Astrocyte (in vitro differentiated cells and primary cell): Measurements from ENCODE around the gene NPHS1. TPM values are rescaled to one million over a fixed set of nuclear protein-coding genes. Genes with fewer than 3 reads are reported as not detected.

Experiments
- DNase-seq: peaks from one replicate; pipeline ENCODE4 v3.0.0-alpha.2; 2010; ENCODE audit warnings: low read depth
- FAIRE-seq: peaks from 2 replicates; lab custom pipeline; 2011; peaks lifted over from hg19 to GRCh38; lab: Jason Lieb, UNC
- H2AFZ ChIP-seq: 2 replicates; pipeline ENCODE4 v1.6.0; 2012; ENCODE audit warnings: low read depth, low read length, inconsistent platforms
- H3K27ac ChIP-seq: 2 replicates; pipeline ENCODE4 v1.5.1; 2011; ENCODE audit warnings: low read depth, low read length, inconsistent platforms
- H3K27me3 ChIP-seq: 2 replicates; pipeline ENCODE4 v1.6.0; 2011; ENCODE audit warnings: low read length, inconsistent platforms; ENCODE audit not compliant: insufficient read depth
- H3K36me3 ChIP-seq: 2 replicates; pipeline ENCODE4 v1.5.1; 2011; ENCODE audit warnings: low read length, inconsistent platforms; ENCODE audit not compliant: insufficient read depth
- H3K4me1 ChIP-seq: 2 replicates; pipeline ENCODE4 v1.5.1; 2011; ENCODE audit warnings: low read length, inconsistent platforms; ENCODE audit not compliant: insufficient read depth
- H3K4me2 ChIP-seq: 2 replicates; pipeline ENCODE4 v1.6.0; 2012; ENCODE audit warnings: low read length, inconsistent platforms
- H3K4me3 ChIP-seq: 2 replicates; pipeline ENCODE4 v1.5.1; 2011; ENCODE audit warnings: low read depth, mild to moderate bottlenecking, low read length, inconsistent platforms; ENCODE audit not compliant: insufficient read depth
- H3K79me2 ChIP-seq: 2 replicates; pipeline ENCODE4 v1.6.0; 2012; ENCODE audit warnings: mild to moderate bottlenecking, low read length, inconsistent platforms; ENCODE audit not compliant: insufficient read depth
- H3K9ac ChIP-seq: 2 replicates; pipeline ENCODE4 v1.6.0; 2012; ENCODE audit warnings: mild to moderate bottlenecking, low read length, inconsistent platforms
- H3K9me3 ChIP-seq: 2 replicates; pipeline ENCODE4 v1.5.1; 2012; ENCODE audit warnings: low read depth, mild to moderate bottlenecking, low read length, inconsistent platforms; ENCODE audit not compliant: insufficient read depth
- H4K20me1 ChIP-seq: 2 replicates; pipeline ENCODE4 v1.6.0; 2012; ENCODE audit warnings: low read length, inconsistent platforms; ENCODE audit not compliant: insufficient read depth
- H3K27ac Mint-ChIP-seq: one replicate; pipeline ENCODE4 v1.8.0; 2021; ENCODE audit warnings: mild to moderate bottlenecking, mixed read lengths; ENCODE audit not compliant: unreplicated experiment
- H3K27me3 Mint-ChIP-seq: one replicate; pipeline ENCODE4 v1.8.0; 2021; ENCODE audit warnings: low read depth, mixed read lengths; ENCODE audit not compliant: unreplicated experiment
- H3K36me3 Mint-ChIP-seq: one replicate; pipeline ENCODE4 v1.8.0; 2021; ENCODE audit warnings: low read depth, mixed read lengths; ENCODE audit not compliant: unreplicated experiment
- H3K4me1 Mint-ChIP-seq: one replicate; pipeline ENCODE4 v1.8.0; 2021; ENCODE audit warnings: low read depth, mixed read lengths; ENCODE audit not compliant: unreplicated experiment
- H3K4me3 Mint-ChIP-seq: one replicate; pipeline ENCODE4 v1.8.0; 2021; ENCODE audit warnings: mild to moderate bottlenecking, moderate library complexity, mixed read lengths; ENCODE audit not compliant: unreplicated experiment
- H3K9me3 Mint-ChIP-seq: one replicate; pipeline ENCODE4 v1.8.0; 2021; ENCODE audit warnings: mild to moderate bottlenecking, mixed read lengths; ENCODE audit not compliant: unreplicated experiment
- CTCF ChIP-seq: IDR thresholded peaks from 2 replicates; pipeline ENCODE4 v1.5.1; 2011; ENCODE audit warnings: low read depth, mild to moderate bottlenecking, inconsistent platforms, low read length, moderate library complexity; ENCODE audit not compliant: insufficient read depth
- EZH2 ChIP-seq: IDR thresholded peaks from 2 replicates; pipeline ENCODE4 v1.6.1; 2012; ENCODE audit warnings: mild to moderate bottlenecking, low read length, inconsistent platforms; ENCODE audit not compliant: insufficient read depth
- total RNA-seq: library from RNA; stranded (reverse); gene quantifications from 2 replicates; pipeline ENCODE4 v1.2.1, GENCODE V29; 2021

The NPHS1 gene
- total RNA-seq, 1 donor from 2014 or later = not detected

DNA sequence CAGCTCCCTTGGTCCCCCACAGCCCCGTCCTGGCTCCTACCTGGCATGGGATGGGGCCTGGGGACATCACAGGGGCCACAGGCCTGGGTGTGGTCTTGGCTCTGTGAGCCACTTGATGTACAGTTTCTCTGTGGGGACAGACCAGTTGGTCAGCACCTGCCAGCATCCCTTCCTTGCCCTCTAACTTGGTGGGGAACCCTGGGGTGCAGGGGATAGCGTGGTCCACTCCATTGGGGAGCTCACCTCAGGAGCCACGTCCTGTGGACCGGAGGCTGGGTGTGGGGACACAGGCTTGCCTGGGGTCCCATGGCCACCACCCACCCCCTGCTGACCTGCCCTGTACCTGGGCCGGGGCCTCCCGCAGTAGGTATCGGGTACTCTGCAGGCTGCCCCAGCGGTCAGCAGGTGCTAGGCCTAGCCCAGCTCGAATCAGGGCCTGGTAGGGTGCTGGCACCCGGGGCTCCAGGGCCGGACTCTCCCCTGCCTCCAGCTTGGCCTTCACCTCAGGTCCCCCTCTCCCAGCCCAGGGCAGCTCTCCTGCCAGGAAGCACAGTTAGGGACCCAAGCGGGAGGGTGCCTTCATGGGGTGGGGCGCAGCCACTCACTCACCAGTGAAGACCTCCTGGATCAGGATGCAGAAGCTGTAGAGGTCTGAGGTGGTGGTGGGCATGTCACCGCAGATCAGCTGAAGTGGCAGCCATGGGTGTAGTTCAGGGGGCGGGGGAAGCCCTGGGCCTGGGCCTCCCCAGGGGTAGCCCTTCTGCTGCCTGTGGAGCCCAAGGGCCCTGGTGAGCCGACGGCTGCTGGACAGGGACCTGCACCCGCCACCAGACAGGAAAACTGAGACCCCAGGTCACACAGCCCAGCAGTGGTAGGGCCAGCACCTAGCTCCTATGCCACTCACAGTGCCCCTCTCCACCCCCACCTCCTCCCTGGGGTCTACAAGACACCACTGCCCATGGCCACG, 62.0 kb downstream of the NPHS1 start:
- no peaks in the 10 kb centered on the region for H3K27me3 ChIP-seq
- H3K36me3 Mint-ChIP-seq = no peaks in the 10 kb centered on the region
- H3K79me2 ChIP-seq = no peaks in the 10 kb centered on the region
- H3K27ac ChIP-seq = no peak overlapping the region
- no peaks in the 10 kb centered on the region for H3K4me1 Mint-ChIP-seq
- H3K36me3 ChIP-seq = no peaks in the 10 kb centered on the region
- no peak overlapping the region for H2AFZ ChIP-seq
- no peak for FAIRE-seq
- TF ChIP-seq EZH2 (no peak), CTCF (no peak)
- H3K4me2 ChIP-seq = no peak overlapping the region
- H3K27ac Mint-ChIP-seq = no peak overlapping the region
- H3K4me3 ChIP-seq = no peak overlapping the region
- H3K4me3 Mint-ChIP-seq = no peak overlapping the region
- H3K9me3 Mint-ChIP-seq = no peaks in the 10 kb centered on the region
- H3K9me3 ChIP-seq = no peaks in the 10 kb centered on the region
- no peaks in the 10 kb centered on the region for H4K20me1 ChIP-seq
- H3K27me3 Mint-ChIP-seq = peaks cover 30% of the 10 kb centered on the region
- no peak overlapping the region for H3K9ac ChIP-seq
- H3K4me1 ChIP-seq = no peaks in the 10 kb centered on the region
- DNase-seq = no peak

DNA sequence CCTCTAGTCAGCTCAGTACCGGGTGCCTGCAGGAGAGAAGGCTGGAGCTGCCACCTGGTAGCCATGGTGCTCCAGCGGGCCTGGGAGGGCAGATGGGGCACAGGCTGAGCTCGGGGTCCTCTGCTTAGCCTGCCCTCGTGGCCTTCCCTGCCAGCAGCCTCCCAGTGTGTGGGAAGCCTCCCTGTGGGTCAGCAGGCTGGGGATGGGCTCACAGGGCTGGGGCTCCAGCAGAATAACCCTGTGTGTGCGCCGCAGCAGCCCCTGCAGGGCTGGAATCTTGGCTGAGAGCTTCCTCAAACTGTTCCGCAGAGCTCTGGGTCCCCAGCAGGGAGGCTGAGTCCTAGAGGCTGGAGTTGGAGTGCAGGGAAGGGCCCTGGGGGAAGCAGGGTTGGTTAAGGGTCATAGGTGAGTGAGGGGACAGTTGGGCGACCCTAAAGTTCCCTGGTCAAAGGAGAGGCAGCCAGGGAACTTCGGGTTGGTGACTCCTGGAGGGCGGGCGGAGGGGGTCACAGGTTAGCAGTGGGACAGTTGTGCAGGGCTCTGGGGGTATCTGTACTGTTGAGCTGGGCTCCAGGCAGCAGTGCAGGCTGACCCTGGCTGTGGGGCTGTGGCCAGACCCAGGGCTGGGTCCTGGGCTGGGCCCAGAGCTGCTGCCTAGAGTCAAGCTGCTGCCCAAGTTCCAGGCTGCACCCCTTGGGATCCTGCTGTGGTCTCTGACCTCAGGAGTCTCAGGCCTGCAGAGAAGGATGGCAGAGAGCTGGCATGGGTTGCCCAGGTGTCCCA, 62.9 kb downstream of the NPHS1 start:
- H3K4me3 ChIP-seq = no peak overlapping the region
- no peak for FAIRE-seq
- Mint-ChIP-seq H3K27me3 (peaks cover 31% of the 10 kb centered on the region), H3K27ac (no peak overlapping the region), H3K36me3 (no peaks in the 10 kb centered on the region), H3K4me3 (no peak overlapping the region), H3K9me3 (no peaks in the 10 kb centered on the region), H3K4me1 (no peaks in the 10 kb centered on the region)
- no peak overlapping the region for H3K9ac ChIP-seq
- no peaks in the 10 kb centered on the region for H4K20me1 ChIP-seq
- H3K9me3 ChIP-seq = no peaks in the 10 kb centered on the region
- no peaks in the 10 kb centered on the region for H3K79me2 ChIP-seq
- no peaks in the 10 kb centered on the region for H3K36me3 ChIP-seq
- DNase-seq = no peak
- H3K4me1 ChIP-seq = no peaks in the 10 kb centered on the region
- TF ChIP-seq EZH2 = no peak
- TF ChIP-seq CTCF = no peak
- H3K4me2 ChIP-seq = no peak overlapping the region
- H3K27ac ChIP-seq = no peak overlapping the region
- no peak overlapping the region for H2AFZ ChIP-seq
- no peaks in the 10 kb centered on the region for H3K27me3 ChIP-seq
